GM18520 (cell line): Measurements from ENCODE around the gene MMP15.
"Not testable (repeated sequence)": the region's sequence is repeated elsewhere in the genome, so short reads cannot be mapped to it uniquely, and the experiment has no call there.

Experiments
- ATAC-seq: cut with Tn5 transposase; IDR thresholded peaks from one replicate; pipeline ENCODE4 v1.9.1; 2021; ENCODE audit not compliant: unreplicated experiment

MMP15 gene

DNA sequence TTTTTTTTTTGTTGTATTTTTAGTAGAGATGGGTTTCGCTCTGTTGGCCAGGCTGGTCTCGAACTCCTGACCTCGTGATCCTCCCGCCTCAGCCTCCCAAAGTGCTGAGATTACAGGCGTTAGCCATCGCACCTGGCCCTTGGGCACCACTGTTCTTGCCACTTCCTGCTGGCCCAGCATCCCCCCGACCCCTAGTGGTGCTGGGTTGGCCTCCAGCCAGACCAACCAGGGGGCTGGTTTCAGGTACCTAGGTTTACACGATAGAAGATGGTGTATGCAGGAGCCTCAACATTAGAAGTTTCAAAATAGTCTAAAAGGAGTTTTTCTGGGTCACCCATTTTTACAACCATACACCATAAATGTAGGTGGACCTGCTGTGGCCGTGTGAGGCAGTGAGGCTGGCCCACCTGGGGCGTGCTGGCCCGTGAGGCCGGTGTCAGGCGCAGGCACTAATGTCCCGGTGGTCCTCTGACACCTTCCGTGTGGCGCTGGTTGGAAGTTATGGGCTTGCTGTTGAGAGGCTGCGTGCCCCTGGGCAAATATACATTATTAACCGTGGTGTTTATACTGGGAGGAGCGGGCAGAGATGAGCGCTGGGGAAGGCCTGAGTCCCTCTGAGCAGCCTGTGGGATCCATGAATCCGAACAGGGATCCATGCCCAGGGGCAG is 60.2 kb downstream of the MMP15 start:
- ATAC-seq: no peak

DNA sequence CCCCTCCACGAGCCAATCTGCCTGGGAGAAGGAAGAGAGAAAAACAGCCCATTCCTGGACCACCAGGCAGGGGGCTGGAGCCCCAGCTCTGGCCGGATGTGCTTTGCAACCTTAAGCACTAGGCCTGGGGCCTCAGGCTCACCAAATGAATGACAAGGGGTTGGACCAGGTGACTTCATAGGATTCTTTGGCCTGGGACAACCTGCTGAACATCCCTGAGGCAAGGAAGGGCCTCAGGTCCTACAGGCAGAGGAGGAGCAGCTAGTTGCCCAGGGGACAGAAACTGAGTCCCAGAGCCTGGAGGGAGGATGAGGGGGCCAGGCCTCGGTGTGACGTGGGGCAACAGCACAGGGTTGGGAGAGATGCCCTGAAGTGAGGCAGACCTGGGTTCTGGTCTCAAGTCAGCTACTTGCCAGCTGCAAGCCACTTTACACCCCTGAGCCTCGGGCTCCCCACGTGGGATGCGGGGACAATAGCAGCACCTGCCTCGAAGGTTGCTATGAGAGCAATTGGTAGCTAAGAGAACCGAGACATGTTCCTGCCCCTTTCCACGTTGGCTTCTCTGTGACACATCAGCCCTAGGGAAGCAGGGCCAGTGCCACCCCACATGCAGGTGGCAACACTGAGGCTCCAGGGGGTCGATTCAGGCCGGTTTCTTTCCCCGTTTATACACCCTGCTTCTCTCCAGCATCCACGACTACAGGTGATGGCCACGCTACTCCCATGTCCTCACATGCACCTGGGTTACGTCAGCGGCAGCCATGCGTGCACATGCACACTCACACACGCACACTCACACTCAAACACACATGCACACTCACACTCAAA is 61.0 kb downstream of the MMP15 start:
- no peak for ATAC-seq

DNA sequence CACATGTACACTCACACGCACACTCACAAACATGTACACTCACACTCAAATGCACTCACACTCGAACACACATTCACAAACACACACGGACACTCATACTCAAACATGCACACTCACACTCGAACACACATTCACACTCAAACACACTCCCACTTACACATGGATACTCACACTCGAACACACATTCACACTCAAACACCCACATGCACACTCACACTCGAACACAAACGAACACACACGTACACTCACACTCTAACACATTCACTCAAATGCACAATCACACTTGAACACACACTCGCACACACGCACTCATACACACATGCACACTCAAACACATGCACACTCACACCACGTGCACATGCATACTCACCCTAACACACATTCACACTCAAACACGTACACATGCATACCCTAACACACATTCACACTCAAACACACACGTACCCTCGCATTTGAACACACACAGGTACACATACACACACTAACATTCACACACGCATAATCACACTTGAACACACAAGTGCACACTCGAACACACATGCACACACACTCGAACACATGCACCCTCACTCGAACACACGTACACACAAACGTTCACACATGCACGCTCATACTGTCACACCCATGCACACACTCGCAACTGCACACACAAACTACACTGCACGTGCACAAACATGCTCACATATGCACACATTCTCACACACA is 61.8 kb downstream of the MMP15 start:
- no peak for ATAC-seq

DNA sequence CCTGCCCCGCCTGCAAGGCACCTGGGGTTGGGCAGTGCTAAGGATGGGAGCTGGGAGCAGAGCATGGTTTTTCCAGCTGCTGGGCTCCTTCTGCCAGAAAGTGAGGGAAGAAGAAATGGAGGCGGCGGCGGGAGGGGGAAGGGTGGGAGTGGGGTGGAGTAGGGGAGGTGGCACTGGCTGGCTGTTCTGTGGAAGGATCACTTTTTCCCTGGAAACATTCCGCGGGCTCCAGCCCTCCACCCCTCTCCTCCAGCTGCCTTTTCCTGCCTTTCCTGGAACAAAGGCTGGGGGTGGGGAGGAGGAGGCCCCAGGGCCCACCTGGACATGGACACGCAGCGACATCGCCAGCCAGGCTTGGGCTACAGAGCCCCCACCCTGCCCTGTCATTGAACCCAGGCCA is 62.5 kb downstream of the MMP15 start:
- no peak for ATAC-seq

DNA sequence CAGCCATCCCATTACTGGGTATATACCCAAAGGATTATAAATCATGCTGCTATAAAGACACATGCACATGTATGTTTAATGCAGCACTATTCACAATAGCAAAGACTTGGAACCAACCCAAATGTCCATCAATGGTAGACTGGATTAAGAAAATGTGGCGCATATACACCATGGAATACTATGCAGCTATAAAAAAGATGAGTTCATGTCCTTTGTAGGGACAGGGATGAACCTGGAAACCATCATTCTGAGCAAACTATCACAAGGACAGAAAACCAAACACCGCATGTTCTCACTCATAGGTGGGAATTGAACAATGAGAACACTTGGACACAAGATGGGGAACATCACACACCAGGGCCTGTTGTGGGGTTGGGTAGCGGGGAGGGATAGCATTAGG is 64.8 kb downstream of the MMP15 start:
- ATAC-seq: not testable (repeated sequence)

DNA sequence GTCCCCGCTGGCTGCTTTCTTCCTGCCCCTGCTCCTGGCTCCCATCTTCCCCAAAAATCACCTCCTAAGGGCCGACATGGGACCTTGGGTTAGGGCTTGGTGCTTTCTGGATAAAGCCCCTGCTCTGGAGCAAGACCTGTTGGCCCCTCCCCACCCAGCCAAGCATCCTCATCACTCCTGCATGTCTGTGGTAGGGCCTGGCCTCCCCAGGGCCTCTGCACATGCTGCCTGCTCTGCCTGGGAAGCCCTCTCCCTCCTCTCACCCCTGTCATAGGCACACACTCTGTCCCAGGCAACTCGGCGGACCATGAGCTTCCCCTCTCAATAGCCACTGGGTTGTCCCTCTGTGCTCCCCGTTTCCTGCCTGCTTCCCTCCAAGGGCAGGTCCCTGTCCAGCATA is 68.5 kb downstream of the MMP15 start:
- ATAC-seq: no peak

DNA sequence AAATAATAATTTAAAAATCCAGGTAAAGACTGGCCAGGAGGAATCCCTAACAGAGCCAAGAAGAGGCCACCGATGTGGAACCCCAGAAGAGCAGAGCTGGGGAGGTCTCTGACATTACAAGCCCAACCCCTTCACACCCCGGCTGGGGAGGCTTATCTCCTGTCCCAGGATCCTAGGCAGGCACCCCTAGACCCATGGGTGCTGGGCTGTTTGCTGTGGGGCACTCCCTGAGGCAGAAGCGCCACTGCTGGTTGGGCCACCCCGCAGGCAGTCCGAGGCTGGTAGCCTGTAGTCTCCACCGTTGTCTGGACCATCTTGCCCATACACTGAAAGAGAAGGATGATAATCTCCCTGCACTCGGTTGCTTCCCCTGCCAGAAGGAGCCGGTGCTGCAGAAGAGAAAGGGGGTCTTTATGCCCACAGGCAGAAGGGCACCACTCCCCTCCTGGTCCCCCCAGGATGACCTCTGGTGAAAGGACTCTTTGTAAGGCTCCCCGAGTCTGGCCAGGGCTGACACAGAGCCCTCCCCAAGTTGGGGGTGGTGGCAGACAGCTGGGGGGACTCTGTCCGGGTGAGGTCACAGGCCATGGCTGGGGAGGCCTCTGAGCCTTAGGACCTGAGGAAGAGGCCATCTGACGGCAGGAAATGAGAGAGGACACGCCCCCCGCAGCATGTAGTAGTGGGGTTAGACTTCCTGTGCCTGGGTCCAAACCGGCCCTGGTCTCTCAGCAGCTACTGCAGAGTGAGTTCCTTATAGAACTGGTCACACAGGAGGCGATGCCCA is 69.4 kb downstream of the MMP15 start:
- ATAC-seq: no peak

DNA sequence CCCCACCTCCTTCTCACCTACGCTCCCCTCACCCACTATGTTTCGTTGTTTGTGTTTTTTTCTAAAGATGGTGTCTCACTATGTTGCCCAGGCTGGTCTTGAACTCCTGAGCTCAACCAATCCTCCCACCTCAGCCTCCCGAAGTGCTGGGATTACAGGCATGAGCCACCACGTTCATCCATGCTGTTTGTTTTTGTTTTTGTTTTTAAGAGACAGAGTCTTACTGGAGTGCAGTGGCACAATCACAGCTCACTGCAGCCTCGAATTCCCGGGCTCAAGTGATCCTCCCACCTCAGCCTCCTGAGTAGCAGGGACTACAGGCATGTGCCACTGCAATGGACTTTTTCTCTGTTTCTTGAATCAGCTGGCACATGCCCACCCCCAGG is 70.0 kb downstream of the MMP15 start:
- ATAC-seq: not testable (repeated sequence)

DNA sequence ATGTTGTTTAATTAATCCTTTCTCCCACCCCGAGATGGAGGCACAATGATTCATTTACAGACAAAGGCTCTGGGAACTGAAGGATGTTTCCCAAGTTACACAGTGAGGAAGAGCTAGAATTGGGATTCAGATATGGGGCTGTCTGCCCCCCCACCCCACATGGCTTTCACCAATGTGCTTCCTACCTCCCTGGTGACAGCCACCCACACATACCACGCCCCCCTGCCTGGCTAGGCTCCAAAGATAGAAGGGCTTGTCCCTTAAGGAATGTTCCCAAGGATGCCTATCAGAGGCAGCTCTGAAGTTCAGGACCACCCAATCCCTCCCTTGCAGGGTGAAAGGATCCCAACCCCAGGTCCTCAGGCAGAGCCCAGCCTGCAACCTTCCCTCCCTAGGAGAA is 70.7 kb downstream of the MMP15 start:
- ATAC-seq: no peak
